SK-N-MC (cell line): Measurements from ENCODE around the gene ITGB6.

Source experiments
- EZH2 ChIP-seq: fragments of 200-600 bp; sonication (generic); IDR thresholded peaks from one replicate; pipeline ENCODE4 v1.6.1; 2017; ENCODE audit warnings: antibody characterized with exemption
- POLR2AphosphoS5 ChIP-seq: IDR thresholded peaks from 2 replicates; pipeline ENCODE4 v1.6.1; 2012; ENCODE audit warnings: mild to moderate bottlenecking, low read depth, low read length, borderline replicate concordance

DNA sequence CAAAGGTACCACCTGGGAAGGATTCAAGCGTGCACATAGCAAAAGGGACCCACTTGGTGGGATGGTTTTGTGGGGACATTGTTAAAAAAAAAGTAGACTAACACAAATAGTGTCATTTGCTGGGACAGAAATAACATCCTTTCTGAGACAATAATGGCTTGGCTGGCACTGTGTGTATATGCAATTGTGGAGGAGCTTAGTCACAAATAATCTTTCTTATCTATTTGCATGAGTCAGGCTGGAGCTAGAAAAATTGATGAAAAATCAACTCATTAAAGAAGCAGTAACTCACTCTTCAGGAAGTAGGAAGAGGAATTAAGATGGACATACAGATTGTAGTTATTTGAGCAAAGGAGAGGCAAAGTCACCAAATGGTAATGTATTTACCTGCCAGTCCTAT, 29.5 kb upstream of the ITGB6 start:
- TF ChIP-seq POLR2AphosphoS5: no peak
- no peak for TF ChIP-seq EZH2
